GM21423 (cell line): ENCODE results near the gene FUOM.
"Not testable (repeated sequence)": the region's sequence is repeated elsewhere in the genome, so short reads cannot be mapped to it uniquely, and the experiment has no call there.

ENCODE experiments used
- ATAC-seq: cut with Tn5 transposase; IDR thresholded peaks from one replicate; pipeline ENCODE4 v1.9.1; 2021; ENCODE audit warnings: mild to moderate bottlenecking, moderate library complexity; ENCODE audit not compliant: unreplicated experiment

Gene FUOM

DNA sequence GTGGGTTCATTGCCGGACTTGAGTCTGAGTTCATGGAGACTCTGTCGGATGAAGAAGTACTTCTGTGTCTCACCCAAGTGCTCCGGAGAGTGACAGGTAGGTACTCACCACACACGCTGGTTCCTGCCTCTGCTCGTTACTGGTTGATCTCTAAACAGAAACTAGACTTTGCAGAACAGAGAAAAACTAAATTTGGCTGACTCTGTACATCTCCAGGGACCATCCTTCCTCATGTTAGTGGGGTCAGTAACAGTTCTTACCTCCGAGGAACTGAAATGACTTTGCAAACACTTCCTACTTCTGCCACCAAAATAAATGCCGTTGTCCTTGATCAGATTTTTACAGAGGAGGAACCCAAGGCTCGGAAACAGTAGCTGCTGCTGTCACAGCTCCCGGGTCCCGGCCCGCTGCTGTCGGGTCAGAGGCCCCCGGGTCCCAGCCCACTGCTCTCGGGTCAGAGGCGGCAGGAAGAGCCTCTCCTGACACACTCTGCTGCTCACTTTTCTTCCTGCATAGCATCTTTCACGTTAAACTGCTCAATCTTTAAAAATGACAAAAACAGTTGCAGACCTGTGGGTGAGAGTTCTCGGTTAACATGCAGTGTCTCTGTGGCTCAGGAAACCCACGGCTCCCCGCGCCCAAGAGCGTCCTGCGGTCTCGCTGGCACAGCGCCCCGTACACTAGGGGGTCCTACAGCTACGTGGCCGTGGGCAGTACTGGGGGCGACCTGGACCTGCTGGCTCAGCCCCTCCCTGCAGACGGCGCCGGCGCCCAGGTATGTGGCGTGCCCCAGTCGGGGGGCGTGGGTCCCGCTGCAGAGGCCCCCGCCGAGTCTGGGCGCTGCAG is 31.4 kb upstream of the FUOM start:
- peak; percentile 76 for ATAC-seq

DNA sequence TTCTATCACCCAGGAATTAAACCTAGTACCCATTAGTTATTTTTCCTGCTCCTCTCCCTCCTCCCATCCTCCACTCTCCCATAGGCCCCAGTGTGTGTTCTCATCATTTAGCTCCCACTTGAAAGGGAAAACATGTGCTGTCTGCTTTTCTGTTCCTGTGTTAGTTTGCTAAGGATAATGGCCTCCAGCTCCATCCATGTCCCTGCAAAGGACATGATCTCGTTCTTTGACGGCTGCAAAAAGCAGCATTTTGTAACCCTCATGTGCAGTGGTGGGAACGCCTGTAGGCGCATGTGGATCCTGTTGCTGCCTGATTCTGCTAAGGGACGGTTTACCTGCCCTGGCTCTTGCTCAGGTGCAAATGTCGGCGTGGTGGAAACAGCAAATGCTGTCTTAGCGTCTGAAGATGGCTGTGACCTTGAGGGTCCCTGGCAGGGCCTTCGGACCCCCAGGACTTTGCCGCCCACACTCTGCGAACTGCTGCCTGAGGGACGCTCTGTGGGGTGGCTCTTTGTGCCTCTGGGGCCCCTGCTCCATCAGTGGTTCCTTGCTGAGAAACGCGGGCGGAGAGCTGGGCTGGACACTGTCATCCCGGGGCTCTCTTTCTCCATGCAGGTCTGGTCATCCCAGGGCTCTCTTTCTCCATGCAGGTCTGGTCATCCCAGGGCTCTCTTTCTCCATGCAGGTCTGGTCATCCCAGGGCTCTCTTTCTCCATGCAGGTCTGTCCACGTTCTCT is 30.6 kb upstream of the FUOM start:
- no peak for ATAC-seq

DNA sequence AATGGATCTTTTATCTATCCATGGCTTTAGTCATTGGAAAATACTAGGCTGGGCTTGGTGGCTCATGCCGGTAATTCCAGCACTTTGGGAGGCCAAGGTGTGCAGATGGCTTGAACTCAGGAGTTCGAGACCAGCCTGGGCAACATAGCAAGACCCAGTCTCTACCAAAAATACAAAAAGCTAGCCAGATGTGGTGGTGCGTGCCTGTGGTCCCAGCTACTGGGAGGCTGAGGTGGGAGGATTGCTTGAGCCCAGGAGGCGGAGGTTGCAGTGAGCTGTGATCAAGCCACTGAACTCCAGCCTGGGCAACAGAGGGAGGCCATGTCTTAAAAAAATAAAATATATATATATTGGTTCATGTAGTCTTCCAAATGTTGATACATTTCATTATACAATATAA is 29.1 kb upstream of the FUOM start:
- not testable (repeated sequence) for ATAC-seq

DNA sequence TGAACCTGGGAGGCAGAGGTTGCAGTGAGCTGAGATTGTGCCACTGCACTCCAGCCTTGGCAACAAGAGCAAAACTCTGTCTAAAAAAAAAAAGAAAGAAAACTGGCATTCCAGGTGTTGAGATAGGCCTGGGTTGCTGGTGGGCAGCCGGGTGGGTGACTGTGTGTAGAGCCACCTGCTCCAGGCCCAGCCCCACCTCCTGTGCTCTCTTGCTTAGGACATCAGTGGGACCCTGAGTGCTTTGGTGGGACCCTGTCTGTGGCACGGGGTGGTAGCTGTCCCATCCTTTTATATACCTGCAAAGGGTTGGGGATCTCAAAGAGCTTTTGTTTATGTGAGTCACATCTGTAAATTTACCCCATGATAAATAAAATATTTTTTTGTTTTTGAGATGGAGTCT is 27.4 kb upstream of the FUOM start:
- no peak for ATAC-seq

DNA sequence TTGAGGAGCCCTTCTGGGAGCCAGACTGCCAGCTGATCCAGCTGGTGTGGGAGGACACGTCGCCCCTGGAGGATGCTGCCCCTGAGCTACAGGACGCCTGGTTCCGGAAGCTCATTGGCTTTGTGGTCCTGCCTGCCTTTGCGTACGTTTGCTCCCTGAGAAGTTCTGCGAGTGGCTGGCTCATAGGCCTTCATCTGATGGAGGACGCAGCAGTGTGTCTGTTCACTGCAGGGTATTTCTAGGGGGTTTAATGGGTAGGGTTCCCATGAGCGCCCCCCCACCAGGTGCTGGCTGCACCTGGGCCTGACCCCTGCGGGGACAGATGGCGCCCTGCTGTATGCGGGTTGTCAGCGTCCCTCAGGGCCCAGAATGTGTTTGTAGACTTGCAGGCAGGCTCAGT is 26.3 kb upstream of the FUOM start:
- ATAC-seq: no peak

DNA sequence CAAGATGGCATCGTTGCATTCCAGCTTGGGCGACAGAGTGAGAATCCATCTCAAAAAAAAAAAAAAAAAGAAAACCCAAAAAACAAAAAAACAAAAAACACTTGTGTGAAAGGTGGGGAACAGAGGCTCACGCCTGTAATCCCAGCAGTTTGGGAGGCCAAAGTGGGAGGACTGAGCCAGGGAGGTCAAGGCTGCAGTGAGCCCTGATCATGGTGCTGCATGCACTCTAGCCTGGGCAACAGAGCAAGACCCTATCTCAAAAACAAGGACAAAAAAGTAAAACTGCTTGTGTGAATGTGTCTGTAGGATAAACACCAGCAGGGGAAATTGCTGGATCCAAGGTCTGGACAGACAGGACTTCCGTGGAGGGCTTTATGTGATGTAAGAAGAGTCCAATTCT is 25.7 kb upstream of the FUOM start:
- no peak for ATAC-seq

DNA sequence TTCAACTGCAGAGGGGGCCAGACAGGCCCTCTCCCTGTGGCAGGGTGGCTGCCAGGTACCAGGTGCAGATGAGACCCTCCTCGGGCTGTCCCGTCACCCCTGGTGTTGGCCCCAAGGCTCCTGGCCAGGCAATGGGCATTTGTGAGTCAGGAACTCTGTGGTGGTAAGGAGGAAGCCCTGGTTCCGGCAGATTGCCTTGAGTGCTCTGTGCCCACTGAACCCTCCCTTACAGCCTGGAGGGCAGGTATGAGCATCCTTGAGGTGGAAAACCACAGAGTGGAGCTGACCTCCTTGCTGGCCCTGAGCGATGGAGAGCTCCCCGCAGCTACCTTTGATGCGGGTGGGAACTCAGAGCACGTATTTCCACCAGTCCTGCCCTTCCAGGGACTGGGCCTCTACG is 23.2 kb upstream of the FUOM start:
- no peak for ATAC-seq

DNA sequence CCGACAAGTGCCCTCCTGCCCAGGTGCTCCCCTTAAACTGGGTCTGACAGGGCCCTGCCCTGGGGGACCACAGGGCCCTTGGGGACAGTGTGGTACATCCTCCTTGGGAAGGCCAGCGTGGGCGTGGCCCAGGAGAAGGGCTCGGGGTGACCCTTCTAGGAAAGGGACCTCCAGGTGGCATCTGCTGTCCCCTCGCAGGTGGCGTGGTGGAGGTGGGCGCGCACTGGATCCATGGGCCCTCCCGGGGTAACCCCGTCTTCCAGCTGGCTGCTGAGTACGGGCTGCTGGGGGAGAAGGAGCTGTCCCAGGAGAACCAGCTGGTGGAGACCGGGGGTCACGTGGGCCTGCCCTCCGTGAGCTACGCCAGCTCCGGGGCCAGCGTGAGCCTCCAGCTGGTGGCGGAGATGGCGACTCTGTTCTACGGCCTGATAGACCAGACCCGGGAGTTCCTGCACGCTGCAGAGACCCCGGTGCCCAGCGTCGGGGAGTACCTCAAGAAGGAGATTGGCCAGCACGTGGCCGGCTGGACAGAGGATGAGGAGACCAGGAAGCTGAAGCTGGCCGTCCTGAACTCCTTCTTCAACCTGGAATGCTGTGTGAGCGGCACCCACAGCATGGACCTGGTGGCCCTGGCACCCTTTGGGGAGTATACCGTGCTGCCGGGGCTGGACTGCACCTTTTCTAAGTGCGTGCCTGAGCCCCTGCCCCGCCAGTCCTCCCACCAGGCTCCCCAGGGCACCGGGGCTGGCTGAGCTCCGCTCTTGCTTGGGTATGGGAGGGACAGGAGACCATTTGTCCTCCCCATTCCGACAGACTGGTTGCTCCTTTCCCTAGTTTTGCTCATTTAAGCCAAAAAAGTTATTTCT is 22.2 kb upstream of the FUOM start:
- peak; percentile 7 for ATAC-seq

DNA sequence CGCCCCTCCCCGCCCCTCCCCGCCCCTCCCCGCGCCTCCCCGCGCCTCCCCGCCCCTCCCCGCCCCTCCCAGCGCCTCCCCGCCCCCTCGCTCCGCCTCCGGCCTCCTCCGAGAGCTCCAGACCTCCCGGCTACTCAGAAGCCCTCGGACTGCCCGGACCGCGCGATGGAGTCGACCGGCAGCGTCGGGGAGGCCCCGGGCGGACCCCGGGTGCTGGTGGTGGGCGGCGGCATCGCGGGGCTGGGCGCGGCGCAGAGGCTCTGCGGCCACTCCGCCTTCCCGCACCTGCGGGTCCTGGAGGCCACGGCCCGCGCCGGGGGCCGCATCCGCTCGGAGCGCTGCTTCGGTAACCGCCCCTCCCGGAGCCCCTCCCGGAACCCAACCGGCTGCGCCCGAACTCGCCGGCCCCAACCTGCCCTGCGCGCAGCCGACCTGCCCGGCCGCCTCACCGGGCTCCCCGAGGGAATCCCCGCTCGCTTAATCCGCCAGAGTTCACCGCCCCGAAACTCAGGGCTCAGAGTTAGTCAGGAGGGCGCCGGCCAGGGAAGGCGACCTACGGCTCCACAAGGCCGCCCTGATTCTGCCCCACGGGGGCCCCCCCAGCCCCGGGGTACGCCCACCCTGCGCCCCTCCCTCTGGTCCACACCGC is 21.5 kb upstream of the FUOM start, which contains the start of gene PAOX:
Gene PAOX (plus strand): TSS at position 111 of the 649 bp plus-strand sequence. CDS start 55 bp downstream, at position 166.
- ATAC-seq: peak; percentile 48

DNA sequence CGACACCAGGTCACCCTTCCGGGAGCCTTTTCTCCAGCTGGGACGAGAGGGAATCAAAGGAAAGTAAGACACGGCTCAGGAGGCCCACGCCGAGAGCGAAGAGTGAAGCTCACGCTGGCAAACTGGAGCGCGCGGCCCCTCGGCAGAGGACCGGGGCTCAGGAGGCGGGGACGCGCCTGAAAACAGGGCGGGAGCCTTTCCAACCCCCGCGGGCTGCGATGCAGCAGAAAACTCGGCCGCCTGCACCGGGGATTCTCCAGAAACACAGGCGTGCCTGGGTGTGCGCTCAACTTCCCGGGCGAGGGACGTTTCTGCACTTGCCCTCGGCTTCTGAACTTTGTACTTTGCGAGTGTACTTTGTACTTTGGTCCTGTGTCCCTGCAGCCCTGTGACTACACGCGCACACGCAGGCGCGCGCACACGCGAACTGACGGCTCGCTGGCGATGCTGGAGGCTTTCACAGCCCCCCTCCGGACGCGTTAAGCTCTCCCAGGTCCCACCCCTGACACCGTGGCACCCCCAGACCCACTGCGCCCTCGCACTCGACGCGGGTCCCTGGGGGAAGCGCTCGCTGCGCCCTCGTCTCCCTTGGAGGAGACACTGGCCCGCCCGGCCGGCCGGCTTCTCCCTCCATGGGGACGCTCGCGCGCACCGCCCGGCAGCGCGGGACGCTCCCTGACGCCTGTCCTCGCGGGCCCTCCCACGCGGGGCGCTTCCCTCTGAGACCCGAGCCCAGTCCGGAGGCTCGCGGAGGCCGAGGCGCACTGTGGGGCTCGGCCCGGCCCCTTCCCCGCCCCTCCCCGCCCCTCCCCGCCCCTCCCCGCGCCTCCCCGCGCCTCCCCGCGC is 20.7 kb upstream of the FUOM start:
- ATAC-seq: peak; percentile 44

DNA sequence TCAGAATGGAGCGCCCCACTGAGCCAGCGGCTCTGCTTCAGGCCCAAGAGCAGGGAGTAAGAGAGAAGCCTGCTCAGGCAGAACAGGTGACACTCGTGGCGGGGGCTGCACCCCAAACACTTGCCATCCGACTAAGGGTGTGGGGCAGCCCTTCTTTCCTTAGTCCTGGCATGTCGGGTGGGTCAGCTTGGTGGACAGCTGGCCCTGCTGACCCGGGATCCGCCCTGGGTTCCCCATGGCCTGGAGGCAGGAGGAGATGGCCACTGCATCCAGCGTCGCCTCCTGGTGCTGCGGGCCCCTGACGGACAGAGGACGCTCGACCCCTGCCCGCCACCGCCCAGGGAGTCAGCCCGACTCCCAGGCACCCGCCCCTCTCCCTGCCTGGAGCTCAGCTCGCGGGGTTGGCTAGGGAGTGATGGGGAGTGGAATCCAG is 20.0 kb upstream of the FUOM start:
- no peak for ATAC-seq

DNA sequence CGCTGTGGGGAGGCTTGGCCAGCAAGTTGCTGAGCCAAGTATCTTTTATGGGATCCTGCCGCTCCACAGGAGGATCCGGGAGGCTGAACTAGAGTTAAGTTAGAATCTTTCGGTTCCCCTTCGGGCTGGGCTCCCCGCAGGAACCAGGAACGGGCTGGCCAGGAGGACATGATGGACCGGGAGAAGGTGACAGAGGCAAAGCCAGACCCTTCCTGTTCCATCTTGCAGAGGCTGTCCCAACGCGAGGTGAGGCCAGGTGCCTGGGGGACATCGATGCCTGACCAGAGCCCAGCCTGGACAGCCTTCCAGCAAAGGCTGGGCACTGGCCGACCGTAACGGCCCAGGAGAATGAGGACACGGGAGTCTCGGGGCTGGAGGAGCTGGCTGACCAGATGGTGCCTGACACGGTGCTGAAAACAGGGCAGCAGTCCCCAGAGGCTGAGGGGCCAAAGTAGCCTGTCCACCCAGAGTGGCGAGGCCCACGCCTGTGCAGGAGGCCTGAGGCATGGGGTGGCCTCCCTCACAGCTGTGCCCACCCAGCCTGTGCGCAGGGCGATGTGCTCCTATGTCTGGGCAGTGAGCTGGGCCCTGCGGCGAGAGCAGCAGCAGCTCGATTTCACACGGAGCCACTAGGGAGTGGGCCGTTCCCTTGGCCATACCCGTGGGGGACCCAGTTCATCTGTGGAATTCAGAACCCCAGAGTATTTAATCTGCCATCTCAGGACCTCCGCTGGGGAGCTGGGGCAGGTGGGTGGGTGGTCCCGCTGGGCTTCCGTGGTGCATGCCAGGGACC is 19.4 kb upstream of the FUOM start:
- ATAC-seq: no peak

DNA sequence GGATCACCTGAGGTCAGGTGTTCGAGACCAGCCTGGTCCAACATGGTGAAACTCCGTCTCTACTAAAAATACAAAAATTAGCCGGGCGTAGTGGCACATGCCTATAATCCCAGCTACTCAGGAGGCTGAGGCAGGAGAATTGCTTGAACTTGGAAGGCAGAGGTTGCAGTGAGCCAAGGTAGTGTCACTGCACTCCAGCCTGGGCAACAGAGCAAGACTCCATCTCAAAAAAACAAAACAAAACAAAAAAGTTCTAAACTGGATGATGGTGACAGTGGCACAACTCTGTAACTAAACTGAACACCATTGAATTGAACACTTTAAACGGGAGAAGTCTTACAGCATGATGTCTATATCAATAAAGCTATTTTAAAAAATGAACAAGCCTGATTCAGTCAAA is 18.4 kb upstream of the FUOM start:
- ATAC-seq: not testable (repeated sequence)

DNA sequence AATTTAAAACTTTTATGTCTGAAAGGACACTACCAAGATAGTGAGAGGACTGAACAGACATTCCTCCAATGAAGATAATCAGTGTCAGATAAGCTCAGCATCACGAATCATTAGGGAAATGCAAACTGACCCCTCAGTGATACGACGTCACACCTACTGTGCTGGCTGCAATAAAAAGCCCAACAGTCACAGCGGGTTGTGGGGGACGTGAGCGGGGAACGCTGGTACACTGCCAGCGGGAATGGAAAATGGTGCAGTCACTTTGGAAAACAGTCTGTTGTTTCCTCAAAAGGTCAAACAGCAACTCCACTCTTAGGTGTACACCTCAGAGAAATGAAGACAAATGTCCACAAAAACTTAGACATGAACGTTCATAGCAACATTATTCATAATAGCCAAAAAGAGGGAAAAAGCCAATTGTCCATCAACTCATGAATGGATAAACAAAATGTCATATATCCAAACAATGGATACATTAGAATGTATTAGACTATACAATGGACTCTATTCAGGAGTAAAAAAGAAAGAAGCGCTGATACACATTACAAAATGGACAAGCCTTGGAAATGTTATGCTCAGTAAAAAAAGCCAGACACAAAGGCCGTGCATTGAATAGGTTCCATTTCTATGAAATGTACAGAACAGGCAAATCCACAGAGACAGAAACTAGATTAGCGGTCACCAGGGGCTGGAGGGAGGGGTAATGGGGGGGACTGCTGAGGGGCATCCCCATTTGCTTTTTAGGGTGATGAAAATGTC is 17.7 kb upstream of the FUOM start:
- ATAC-seq: no peak

DNA sequence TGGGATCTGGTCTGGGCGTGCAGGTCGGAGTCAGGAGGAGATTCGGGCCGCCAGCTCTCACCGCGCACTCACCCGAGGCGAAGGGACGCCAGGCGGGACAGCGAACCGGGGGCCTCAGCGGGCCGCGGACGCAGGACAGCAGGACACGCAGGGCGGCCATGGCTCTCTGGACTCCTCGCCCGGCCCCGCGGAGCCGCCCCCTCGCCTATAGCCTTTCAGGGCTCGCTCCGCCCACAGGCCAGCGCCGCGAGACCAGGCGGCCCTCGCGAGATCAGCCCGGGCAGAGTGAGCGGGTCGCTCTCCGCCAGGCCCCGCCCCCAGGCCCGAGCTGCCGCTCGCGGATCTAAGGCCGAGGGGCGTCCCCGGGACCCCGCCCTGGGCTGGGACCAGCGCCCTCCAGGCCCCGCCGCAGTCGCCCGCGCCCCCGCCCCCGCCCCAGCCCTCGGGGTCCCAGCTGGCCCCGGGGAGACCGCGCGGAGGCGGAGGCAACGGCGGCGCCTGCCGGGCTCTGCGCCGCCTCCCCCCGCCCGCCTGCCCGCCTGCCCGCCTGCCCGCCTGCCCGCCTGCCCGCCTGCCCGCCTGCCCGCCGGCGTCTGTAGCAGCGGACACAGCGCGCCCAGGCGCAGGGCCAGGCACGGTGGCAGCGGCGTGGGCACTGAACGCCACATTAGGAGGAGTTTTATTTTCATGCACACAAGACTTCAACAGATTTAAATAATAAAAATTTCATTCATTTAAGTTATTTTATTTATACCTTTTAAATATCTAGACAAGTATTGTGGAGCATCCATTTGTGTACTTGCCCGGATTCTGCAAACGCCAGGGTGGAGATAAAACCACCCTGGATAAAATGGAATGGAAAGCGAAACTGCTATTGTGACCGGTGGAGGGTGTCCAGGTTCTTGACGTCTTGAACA is 15.6 kb upstream of the FUOM start, which contains the start of gene ECHS1:
Gene ECHS1 (minus strand): TSS at position 181 of the 917 bp plus-strand sequence. CDS start 21 bp downstream, at position 160.
- ATAC-seq: peak; percentile 97

DNA sequence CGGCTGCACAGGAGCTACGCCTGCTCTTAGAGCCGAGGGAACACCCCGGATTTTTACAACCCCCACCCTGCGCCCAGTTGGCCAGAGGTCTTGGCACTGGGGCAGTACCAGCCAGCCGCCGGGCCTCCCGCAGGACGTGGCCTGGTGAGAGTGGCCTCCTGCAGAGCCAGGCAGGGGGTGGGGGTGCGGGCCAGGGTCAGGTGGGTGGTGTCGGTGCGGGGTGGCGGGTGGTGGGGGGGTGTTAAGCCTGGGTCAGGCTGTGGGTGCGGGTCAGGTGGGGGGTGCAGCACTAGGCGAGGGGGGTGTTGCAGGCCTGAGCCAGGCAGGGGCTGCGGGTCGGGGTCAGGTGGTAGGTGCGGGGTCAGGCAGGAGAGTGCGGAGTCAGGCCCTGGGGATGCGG is 14.7 kb upstream of the FUOM start:
- ATAC-seq: no peak
